CD4-positive, alpha-beta T cell treated with Interleukin-4 for 1 hour (primary cell): ENCODE results near the gene PSD2.

Experiments used
- DNase-seq, 2 donors: peaks; one replicate each; pipeline ENCODE4 v3.0.0-alpha.2; 2020 to 2022

PSD2 gene

GRCh38 chr5:139839232-139839815, 43.7 kb downstream of the PSD2 start:
- DNase-seq: no peak

GRCh38 chr5:139839918-139840317, 44.3 kb downstream of the PSD2 start:
- no peak for DNase-seq

- no peak for DNase-seq
These were observed 45.9 kb downstream of the PSD2 start for GRCh38 chr5:139841549-139841948.

GRCh38 chr5:139842321-139842720, 46.7 kb downstream of the PSD2 start:
- no peak for DNase-seq

- DNase-seq: no peak
These were observed 48.4 kb downstream of the PSD2 start for GRCh38 chr5:139843991-139844390.

- DNase-seq: peak; percentile 69 to 76
These were observed 49.0 kb downstream of the PSD2 start for GRCh38 chr5:139844472-139845145.

GRCh38 chr5:139845846-139846681, 50.5 kb downstream of the PSD2 start:
- no peak for DNase-seq

GRCh38 chr5:139847091-139847490, 51.5 kb downstream of the PSD2 start:
- DNase-seq: no peak

- peak; percentile 80 to 83 for DNase-seq
These were observed 52.3 kb downstream of the PSD2 start for GRCh38 chr5:139847790-139848507.

GRCh38 chr5:139848508-139849100, 53.0 kb downstream of the PSD2 start:
- DNase-seq: peak in 1 of 2 donors; percentile 45

- DNase-seq: no peak
These were observed 53.9 kb downstream of the PSD2 start for GRCh38 chr5:139849501-139849900.

- DNase-seq: no peak
These were observed 54.3 kb downstream of the PSD2 start for GRCh38 chr5:139849942-139850341.

- no peak for DNase-seq
These were observed 54.9 kb downstream of the PSD2 start for GRCh38 chr5:139850423-139851016.

GRCh38 chr5:139851558-139851957, 56.0 kb downstream of the PSD2 start:
- no peak for DNase-seq

GRCh38 chr5:139852696-139853095, 57.1 kb downstream of the PSD2 start:
- no peak for DNase-seq

- DNase-seq: no peak
These were observed 58.5 kb downstream of the PSD2 start for GRCh38 chr5:139854029-139854605.

- DNase-seq: no peak
These were observed 59.3 kb downstream of the PSD2 start for GRCh38 chr5:139854953-139855352.

GRCh38 chr5:139855451-139855850, 59.8 kb downstream of the PSD2 start:
- no peak for DNase-seq

- no peak for DNase-seq
These were observed 60.4 kb downstream of the PSD2 start for GRCh38 chr5:139855946-139856540.

GRCh38 chr5:139856714-139857113, 61.1 kb downstream of the PSD2 start:
- DNase-seq: no peak

- no peak for DNase-seq
These were observed 63.4 kb downstream of the PSD2 start for GRCh38 chr5:139859013-139859412.
